ENCODE results near the gene ATL1.

ATL1 gene

DNA sequence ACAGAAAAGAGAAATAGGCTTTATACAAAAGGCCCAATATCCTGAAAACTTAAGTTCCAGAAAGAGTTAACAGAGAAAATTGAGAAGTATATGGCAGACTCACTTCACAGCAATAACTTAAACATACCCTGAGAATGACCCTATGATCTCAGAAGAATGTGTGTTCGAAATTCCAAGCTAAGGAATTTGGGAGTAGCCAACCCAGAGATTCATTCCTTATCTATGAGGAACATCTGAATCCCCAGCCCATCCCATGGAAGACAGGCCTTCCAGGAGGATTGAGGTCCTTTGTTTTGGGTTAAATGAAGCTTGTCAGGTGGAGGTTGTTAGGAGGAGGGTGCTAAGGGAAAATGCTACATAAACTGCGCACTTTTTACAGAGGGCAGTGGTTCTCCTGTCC, 115.7 kb downstream of the ATL1 start:
- H3K9ac ChIP-seq = no peak overlapping the region
- peaks cover 0 to 7% (median 0%) of the 10 kb centered on the region in 11 experiments; a peak in 1 of 22 replicates for H3K9me3 ChIP-seq (replicated peaks in 1 of 11)
- no peaks in the 10 kb centered on the region for H3K27me3 ChIP-seq
- no peak for TF ChIP-seq Cebpa-rat (IDR thresholded peaks at IDR 0.05)
- no peaks in the 10 kb centered on the region for H3K36me3 ChIP-seq
- no peak overlapping the region for H3K27ac ChIP-seq
- H3K4me1 ChIP-seq = peaks cover 17 to 37% (median 22%) of the 10 kb centered on the region in 10 experiments
- no peak overlapping the region for H3K4me3 ChIP-seq
- no peaks in the 10 kb centered on the region for H4K20me1 ChIP-seq
- H3K4me2 ChIP-seq = peak overlapping the region in 4 of 11 experiments; percentile 1 to 90 (median 48); a peak in 3 of 22 replicates

GRCh38 chr14:50676814-50677516, 117.0 kb downstream of the ATL1 start:
- H3K4me2 ChIP-seq = peak overlapping the region; percentile 67 to 95 (median 86)

GRCh38 chr14:50677527-50678063, 117.7 kb downstream of the ATL1 start:
- peak overlapping the region in 9 of 11 experiments; percentile 47 to 84 (median 73); a peak in 18 of 22 replicates for H3K27ac ChIP-seq

More at GRCh38 chr14:50676814-50677516, 117.0 kb downstream of the ATL1 start:
- Histone ChIP-seq H4K20me1 (no peaks in the 10 kb centered on the region), H3K4me1 (peaks cover 17 to 37% (median 22%) of the 10 kb centered on the region in 10 experiments), H3K9ac (peak overlapping the region in 9 of 11 experiments; percentile 14 to 74 (median 57); a peak in 14 of 22 replicates), H3K27ac (peak overlapping the region in 9 of 11 experiments; percentile 47 to 84 (median 73); a peak in 18 of 22 replicates), H3K27me3 (no peaks in the 10 kb centered on the region), H3K4me3 (peak overlapping the region in 6 of 10 experiments; percentile 14 to 60 (median 32); a peak in 11 of 20 replicates), H3K9me3 (replicated peaks in 1 of 11) (peaks cover 0 to 7% (median 0%) of the 10 kb centered on the region in 11 experiments; a peak in 2 of 22 replicates), H3K36me3 (no peaks in the 10 kb centered on the region)
- no peak for TF ChIP-seq Cebpa-rat (IDR thresholded peaks at IDR 0.05)

DNA sequence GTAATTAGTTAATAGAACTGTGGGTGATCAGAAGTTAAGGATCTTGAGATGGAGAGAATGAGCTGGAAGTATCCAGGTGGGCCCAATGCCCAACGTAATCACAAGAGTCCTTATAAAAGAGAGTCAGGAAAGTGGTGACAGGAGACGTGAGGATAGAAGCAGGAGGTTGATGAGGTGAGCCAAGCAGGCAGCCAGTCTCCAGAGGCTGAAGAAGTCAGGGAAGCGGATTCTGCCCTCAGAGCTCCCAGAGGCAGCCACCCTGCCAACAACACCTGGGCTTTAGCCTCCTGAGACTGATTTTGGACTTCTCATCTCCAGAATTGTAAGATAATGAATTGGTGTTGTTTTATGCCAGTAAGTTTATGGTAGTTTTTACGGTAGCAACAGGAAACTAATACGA, 118.2 kb downstream of the ATL1 start:
- Histone ChIP-seq H4K20me1 (no peaks in the 10 kb centered on the region), H3K36me3 (no peaks in the 10 kb centered on the region), H3K4me2 (peak overlapping the region; percentile 67 to 95 (median 86)), H3K9me3 (replicated peaks in 1 of 11) (peaks cover 0 to 7% (median 0%) of the 10 kb centered on the region in 11 experiments; a peak in 2 of 22 replicates), H3K4me1 (peaks cover 17 to 37% (median 22%) of the 10 kb centered on the region in 10 experiments), H3K27me3 (no peaks in the 10 kb centered on the region), H3K27ac (peak overlapping the region in 9 of 11 experiments; percentile 47 to 84 (median 73); a peak in 15 of 22 replicates), H3K4me3 (peak overlapping the region in 3 of 10 experiments; percentile 21 to 49 (median 23); a peak in 4 of 20 replicates), H3K9ac (peak overlapping the region in 6 of 11 experiments; percentile 9 to 74 (median 66); a peak in 9 of 22 replicates)
- TF ChIP-seq Cebpa-rat (IDR thresholded peaks at IDR 0.05) = no peak

More at GRCh38 chr14:50677527-50678063, 117.7 kb downstream of the ATL1 start:
- no peak for TF ChIP-seq Cebpa-rat (IDR thresholded peaks at IDR 0.05)
- Histone ChIP-seq H3K27me3 (no peaks in the 10 kb centered on the region), H3K9me3 (replicated peaks in 1 of 11) (peaks cover 0 to 7% (median 0%) of the 10 kb centered on the region in 11 experiments; a peak in 2 of 22 replicates), H3K36me3 (no peaks in the 10 kb centered on the region), H3K4me2 (peak overlapping the region; percentile 67 to 95 (median 86)), H3K9ac (peak overlapping the region in 9 of 11 experiments; percentile 14 to 74 (median 57); a peak in 14 of 22 replicates), H3K4me1 (peaks cover 17 to 37% (median 22%) of the 10 kb centered on the region in 10 experiments), H3K4me3 (peak overlapping the region in 7 of 10 experiments; percentile 3 to 60 (median 23); a peak in 11 of 20 replicates), H4K20me1 (no peaks in the 10 kb centered on the region)

DNA sequence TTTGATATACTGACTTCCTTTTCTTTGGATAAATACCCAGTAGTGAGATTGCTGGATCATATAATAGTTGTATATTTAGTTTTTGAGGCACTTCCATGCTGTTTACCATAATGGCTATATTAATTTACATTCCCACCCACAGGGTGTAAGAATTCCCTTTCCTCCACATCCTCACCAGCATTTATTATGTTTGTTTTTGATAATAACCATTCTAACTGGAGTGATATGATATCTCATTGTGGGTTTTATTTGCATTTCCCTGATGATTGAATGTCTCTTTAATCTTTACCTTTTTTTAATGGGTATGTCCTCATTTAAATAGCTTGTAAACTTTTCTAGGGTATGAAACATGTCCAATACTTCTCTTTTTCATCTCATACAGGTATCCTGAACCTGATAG, 119.7 kb downstream of the ATL1 start:
- no peak for TF ChIP-seq Cebpa-rat (IDR thresholded peaks at IDR 0.05)
- no peaks in the 10 kb centered on the region for H3K27me3 ChIP-seq

More for the DNA sequence above, 119.7 kb downstream of the ATL1 start:
- H3K4me2 ChIP-seq = no peak overlapping the region
- no peaks in the 10 kb centered on the region for H3K36me3 ChIP-seq
- no peaks in the 10 kb centered on the region for H4K20me1 ChIP-seq
- no peak overlapping the region for H3K9ac ChIP-seq
- H3K4me3 ChIP-seq = no peak overlapping the region
- H3K9me3 ChIP-seq (replicated peaks in 1 of 11) = peaks cover 0 to 5% (median 0%) of the 10 kb centered on the region in 11 experiments; a peak in 2 of 22 replicates
- H3K27ac ChIP-seq = no peak overlapping the region
- peaks cover 17 to 37% (median 22%) of the 10 kb centered on the region in 10 experiments for H3K4me1 ChIP-seq
